ENCODE results near the gene IL10RB.

DNA sequence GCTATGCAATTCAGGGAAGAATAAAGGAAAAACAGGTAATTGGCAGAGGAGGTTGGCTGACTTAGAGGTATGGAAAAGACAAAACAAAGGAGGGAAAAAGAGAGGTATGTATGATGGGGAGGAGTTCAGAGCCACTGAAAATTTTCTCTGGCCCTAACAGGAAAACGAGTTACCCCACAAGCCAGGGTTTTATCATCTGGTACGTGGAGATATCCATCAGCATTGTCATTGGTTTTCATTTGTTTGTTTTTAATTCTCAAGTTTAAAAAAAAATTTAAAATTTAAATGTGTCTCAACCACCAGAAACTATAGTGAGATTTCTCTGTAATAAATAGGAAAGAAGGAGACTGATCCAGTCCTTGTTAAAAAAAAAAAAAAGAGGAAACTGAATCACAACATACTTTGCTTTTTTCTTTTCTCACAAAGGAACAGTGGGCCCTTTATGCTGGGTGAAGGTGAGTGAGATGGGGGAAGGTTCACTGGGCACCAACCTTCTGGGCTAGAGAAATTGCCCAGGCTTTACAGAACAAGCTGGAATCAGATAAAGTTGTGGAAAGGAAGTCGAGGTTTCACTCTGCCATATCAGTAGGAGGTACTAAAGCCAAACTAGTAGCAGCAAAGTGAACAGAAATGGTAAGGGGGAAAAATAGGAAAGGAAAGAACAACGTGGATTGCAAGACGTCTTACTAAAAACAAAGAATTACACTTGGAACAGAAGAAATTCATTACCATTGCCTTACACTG, 33.7 kb upstream of the IL10RB start:
- TF ChIP-seq, protein P1, sequence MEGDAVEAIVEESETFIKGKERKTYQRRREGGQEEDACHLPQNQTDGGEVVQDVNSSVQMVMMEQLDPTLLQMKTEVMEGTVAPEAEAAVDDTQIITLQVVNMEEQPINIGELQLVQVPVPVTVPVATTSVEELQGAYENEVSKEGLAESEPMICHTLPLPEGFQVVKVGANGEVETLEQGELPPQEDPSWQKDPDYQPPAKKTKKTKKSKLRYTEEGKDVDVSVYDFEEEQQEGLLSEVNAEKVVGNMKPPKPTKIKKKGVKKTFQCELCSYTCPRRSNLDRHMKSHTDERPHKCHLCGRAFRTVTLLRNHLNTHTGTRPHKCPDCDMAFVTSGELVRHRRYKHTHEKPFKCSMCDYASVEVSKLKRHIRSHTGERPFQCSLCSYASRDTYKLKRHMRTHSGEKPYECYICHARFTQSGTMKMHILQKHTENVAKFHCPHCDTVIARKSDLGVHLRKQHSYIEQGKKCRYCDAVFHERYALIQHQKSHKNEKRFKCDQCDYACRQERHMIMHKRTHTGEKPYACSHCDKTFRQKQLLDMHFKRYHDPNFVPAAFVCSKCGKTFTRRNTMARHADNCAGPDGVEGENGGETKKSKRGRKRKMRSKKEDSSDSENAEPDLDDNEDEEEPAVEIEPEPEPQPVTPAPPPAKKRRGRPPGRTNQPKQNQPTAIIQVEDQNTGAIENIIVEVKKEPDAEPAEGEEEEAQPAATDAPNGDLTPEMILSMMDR (IDR thresholded peaks at IDR 0.05 in 8 of 11, conservative IDR thresholded peaks at IDR 0.05 in 3 of 11), result no peak
- TF ChIP-seq POLR2A (IDR thresholded peaks at IDR 0.05) (no peak), POLR2AphosphoS5 (IDR thresholded peaks at IDR 0.05) (no peak)

All from spleen (tissue), 7 donors.